SK-N-DZ (cell line): ENCODE measurements around the gene COQ4.
A peak's percentile ranks its signal among the peaks of the same experiment; 100 is the strongest.
"Not testable (repeated sequence)": the region's sequence is repeated elsewhere in the genome, so short reads cannot be mapped to it uniquely, and the experiment has no call there.

ENCODE experiments used
- DNase-seq: peaks from one replicate; pipeline ENCODE4 v3.0.0-alpha.2; 2015; ENCODE audit warnings: low spot score

Gene COQ4

GRCh38 chr9:128298535-128299482 is 23.8 kb upstream of the COQ4 start:
- peak; percentile 60 for DNase-seq

- no peak for DNase-seq
Measured at GRCh38 chr9:128304136-128304970, 18.3 kb upstream of the COQ4 start.

GRCh38 chr9:128304971-128305288 is 17.7 kb upstream of the COQ4 start:
- DNase-seq = no peak

DNA sequence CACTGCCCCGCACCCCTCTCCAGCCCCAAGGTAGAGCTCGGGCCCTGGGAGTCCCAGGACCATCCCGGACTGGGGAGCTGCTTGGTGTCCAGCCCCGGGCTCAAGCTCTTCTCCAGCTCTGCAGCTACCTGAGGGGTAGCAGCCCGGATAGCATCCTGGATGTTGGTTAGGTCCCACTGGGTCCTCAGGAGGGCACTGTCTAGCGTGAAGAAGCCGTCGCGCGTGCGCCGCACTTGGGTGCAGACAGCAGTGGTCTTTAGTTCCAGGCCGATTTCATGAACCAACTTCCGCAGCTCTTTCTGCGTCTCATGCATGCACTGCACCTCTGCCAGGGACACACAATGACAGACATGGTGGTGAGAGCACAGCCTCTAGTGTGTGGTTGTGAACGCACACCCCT is 13.1 kb upstream of the COQ4 start:
- DNase-seq = no peak

GRCh38 chr9:128310461-128310860 is 12.2 kb upstream of the COQ4 start:
- DNase-seq = no peak

DNA sequence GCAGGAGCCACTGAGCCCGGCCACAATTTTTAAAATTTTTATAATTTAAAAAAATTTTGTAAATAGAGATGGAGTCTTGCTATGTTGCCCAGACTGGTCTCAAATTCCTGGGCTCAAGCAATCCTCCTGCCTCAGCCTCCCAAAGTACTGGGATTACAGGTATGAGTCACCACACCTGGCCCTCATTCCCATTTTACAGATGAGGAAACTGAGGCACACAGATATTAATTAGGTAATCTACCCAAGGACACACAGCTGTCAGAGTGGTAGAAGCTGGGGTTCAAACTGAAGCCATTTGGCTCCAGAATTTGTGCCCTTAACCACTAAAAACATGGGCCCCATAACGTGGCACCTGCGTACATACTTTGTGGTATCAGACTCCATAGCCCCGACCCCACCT is 7.9 kb upstream of the COQ4 start:
- no peak for DNase-seq

DNA sequence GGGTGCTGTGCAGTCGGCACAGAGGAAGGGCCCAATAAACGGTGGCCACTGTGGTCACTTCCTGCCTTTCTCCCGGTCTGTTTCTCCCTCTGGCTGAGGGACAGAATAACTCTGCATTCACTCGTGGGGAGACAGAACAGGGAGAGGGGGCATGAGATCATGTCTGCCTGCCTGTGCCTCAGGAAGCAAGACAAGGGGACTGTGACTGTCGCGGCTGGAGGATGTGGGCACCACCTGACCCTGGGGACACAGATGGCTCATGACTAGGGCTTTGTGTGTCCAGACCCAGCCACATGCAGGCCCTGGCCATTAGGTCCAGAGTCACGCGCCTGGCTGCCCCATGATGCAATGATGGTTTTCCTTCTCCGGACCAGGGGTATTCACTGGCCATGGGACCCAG is 6.2 kb upstream of the COQ4 start:
- no peak for DNase-seq

DNA sequence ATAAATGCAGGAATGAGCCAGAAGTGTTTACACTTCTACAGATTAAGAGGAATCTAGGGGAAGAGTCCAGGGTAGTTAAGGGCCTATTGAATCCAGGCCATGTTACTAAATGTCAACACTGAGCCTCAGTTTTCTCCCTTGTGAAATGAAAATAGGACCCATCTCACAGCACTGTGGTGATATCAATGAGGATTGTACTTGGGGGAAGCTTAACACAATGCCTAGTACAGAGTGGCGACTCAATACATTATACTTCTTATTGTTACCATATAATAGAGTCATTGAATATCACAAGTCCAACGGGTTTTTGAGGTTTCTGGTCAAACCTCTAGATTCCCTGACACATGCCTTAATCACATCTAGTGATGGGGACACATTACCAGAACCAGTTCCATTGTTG is 5.0 kb upstream of the COQ4 start:
- DNase-seq = no peak

DNA sequence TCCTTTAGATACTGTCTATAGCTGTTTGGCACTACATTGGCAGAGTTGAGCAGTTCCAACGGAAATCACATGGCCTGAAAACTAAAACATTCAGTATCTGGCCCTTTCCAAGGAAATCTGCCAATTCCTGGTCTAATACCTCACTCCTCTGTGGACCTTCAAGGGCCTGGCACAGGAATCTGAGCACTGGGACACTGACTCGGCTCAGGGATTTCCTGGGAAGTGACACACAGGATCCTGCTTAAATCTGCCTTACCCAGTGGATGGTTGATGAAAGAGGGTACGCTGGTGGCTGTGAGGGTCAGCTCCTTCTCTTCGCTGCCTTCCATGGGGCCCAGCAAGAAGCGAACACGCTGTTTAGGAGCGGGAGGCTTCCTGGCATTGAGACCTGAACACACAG is 1.3 kb upstream of the COQ4 start:
- DNase-seq = no peak

DNA sequence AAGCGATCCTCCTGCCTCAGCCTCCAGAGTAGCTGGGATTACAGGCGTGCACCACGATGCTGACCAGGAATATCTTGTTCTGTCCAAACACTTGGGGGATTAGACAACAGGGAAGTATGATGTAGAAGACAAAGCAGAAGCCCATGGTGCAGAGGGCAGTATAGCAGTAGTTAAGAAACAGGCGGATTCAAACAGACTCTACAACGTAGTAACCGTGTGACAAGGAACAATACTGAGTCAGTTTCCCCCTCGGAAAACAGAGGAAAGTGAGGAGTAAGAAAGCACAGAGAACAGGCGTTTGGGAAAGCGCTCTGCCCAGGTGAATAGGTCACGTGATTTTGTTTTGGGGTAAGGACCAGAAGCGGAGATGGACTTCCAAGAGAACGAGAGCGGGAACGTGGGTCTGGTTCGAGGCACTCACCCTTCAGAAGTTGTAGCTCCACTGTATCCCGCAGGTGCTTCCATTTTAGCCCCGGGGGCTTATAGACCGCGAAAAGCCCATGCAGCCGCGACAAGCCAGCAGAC is 698 bp upstream of the COQ4 start:
- no peak for DNase-seq

DNA sequence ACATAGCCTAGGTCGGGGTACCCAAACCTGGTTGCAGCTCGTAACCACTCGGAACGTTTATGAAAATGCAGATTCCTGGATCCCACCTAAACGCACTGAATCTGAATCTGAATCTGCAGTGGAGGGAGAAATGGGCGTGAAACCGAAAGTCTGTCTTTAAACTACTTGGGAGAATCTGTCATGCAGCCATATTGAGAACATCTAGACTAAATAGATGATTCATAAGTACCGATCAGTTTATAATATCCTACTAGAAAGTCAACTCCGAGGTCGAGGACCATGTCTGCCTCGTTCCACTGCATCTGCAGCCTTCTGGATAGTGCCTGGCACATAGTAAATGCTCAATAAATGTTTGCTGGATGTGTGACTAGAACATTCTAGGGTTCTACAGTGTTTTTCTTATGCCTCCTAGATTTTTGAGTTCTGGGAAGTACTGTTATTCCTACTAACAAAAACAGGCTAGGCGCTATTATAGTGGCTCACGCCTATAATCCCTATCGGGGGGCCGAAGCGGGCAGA is 632 bp downstream of the COQ4 start:
- no peak for DNase-seq

DNA sequence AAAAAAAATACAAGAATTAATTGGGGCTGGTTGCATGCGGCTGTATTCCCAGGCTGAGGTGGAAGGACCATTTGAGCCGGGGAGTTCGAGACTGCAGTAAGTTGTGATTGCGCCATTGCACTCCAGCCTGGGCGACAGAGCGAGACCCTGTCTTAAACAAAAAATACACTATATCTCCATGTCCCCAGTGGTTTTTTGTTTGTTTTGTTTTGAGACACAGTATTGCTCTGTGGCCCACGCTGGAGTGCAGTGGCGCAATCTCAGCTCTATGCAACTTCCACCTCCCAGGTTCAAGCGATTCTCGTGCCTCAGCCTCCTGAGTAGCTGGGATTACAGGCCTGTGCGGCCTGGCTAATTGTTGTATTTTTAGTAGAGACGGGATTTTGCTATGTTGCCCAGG is 1.2 kb downstream of the COQ4 start:
- DNase-seq = no peak

DNA sequence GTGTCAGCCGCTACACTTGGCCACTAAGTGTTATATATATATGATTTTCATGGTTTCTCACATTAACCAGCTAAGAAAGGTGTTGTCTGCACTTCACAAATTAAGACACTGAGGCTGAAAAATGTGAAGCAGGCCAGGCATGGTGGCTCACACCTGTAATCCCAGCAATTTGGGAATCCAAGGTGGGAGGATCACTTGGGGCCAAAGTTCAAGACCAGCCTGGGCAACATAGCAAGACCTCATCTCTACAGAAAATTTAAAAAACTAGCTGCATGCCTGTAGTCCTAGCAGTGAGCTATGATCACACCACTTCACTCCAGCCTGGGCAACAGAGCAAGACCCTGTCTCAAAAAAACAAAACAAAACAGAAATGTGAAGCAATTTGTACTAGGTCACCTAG is 1.8 kb downstream of the COQ4 start:
- no peak for DNase-seq

GRCh38 chr9:128325629-128326028 is 3.0 kb downstream of the COQ4 start:
- DNase-seq = no peak

- no peak for DNase-seq
Measured at GRCh38 chr9:128333451-128333869, 10.8 kb downstream of the COQ4 start.

GRCh38 chr9:128335161-128335560 is 12.5 kb downstream of the COQ4 start:
- no peak for DNase-seq

GRCh38 chr9:128335914-128336313 is 13.3 kb downstream of the COQ4 start:
- no peak for DNase-seq

- DNase-seq = no peak
Measured at GRCh38 chr9:128337936-128338335, 15.3 kb downstream of the COQ4 start.

- DNase-seq = not testable (repeated sequence)
Measured at GRCh38 chr9:128338852-128339614, 16.4 kb downstream of the COQ4 start.

GRCh38 chr9:128339761-128340690 is 17.4 kb downstream of the COQ4 start, which contains the start of gene SLC27A4:
Gene SLC27A4 (plus strand): TSS chr9:128340527. CDS start chr9:128343133, 2,606 bp downstream.
- peak; percentile 70 for DNase-seq
